Left ventricle myocardium inferior (tissue), 1 donor: ENCODE results near the gene SPIN1. TPM values are rescaled to one million over a fixed set of nuclear protein-coding genes. Genes with fewer than 3 reads are reported as not detected.

Experiments used
- DNase-seq: peaks from one replicate; pipeline ENCODE4 v3.0.0-alpha.2; 2020
- H3K27ac ChIP-seq: fragments of 200-600 bp; replicated peaks from 2 replicates; pipeline ENCODE4 v1.8.0; 2021
- H3K27me3 ChIP-seq: fragments of 200-600 bp; 2 replicates; pipeline ENCODE4 v1.8.0; 2021; ENCODE audit warnings: low read depth
- H3K36me3 ChIP-seq: fragments of 200-600 bp; 2 replicates; pipeline ENCODE4 v1.8.0; 2021
- H3K4me1 ChIP-seq: fragments of 200-600 bp; 2 replicates; pipeline ENCODE4 v1.8.0; 2021
- H3K4me3 ChIP-seq: fragments of 200-600 bp; 2 replicates; pipeline ENCODE4 v1.8.0; 2021; ENCODE audit warnings: mild to moderate bottlenecking, moderate library complexity
- H3K9me3 ChIP-seq: fragments of 200-600 bp; replicated peaks from 2 replicates; pipeline ENCODE4 v1.8.0; 2021
- CTCF ChIP-seq: fragments of 200-600 bp; IDR thresholded peaks from 2 replicates; pipeline ENCODE4 v1.8.0; 2021; ENCODE audit warnings: antibody characterized with exemption, mild to moderate bottlenecking, borderline replicate concordance
- intact Hi-C: fragments of 100-400 bp; cut with micrococcal nuclease; formaldehyde crosslinking; loops from one replicate; pipeline ENCODE4 v1.11.0; 2022
- total RNA-seq: library from RNA; stranded (reverse); fragmentation: NEBNext Ultra II Directional; extraction: Animal tissue kit (Norgen Biotek cat#: 25700); gene quantifications from one replicate; pipeline ENCODE4 v1.2.1, GENCODE V29; 2021
- donor health status: DM: no; HTN: yes; CAD: no; lungs with severe emphysema.

SPIN1 gene
- total RNA-seq, 1 donor from 2014 or later, result 55.8 TPM

DNA sequence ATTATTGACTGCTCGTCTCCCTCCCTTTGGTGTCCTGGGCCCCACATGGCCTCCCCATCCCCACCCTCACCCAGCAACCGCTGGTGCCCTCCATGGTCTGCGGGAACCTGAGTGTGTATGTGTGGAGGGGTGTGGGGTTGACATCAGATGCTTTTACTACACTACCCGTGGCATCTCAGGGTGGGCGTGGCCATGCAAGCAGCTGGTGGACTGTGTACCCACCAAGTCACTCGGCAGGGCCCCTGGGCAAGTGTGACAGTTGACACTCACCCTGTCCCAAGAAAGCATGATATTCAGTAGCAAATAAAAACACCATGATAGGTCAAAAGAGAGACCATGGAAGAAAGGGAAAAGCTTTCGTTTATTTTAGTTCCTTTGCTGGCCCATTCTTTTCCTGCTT, 139.4 kb downstream of the SPIN1 start:
- H3K9me3 ChIP-seq, result no peaks in the 10 kb centered on the region
- TF ChIP-seq CTCF, result no peak
- no peaks in the 10 kb centered on the region for H3K36me3 ChIP-seq
- H3K4me3 ChIP-seq, result no peak overlapping the region
- H3K4me1 ChIP-seq, result no peaks in the 10 kb centered on the region
- no peak for DNase-seq
- no peak overlapping the region for H3K27ac ChIP-seq
- peaks cover 32% of the 10 kb centered on the region for H3K27me3 ChIP-seq
- intact Hi-C loops, result no loop called here

Other genes with a start within 250 kb of the SPIN1 start
- gene SPATA31C2, start 250.0 kb upstream of the SPIN1 start, total RNA-seq, result not detected
- 0.30 TPM for gene NXNL2, start 146.7 kb downstream of the SPIN1 start, total RNA-seq